Hepatocyte (in vitro differentiated cells): Measurements from ENCODE around the gene BTG1. TPM values are rescaled to one million over a fixed set of nuclear protein-coding genes. Genes with fewer than 3 reads are reported as not detected.

Experiments used
- DNase-seq: peaks from one replicate; pipeline ENCODE4 v3.0.0-alpha.2; 2016; ENCODE audit warnings: low spot score
- H2AFZ ChIP-seq: fragments of 200-600 bp; sonication (generic); 2 replicates; pipeline ENCODE4 v1.6.0; 2016; ENCODE audit warnings: antibody characterized with exemption, mild to moderate bottlenecking
- H3K27ac ChIP-seq: fragments of 200-600 bp; sonication (generic); 2 replicates; pipeline ENCODE4 v1.5.1; 2016; ENCODE audit warnings: mild to moderate bottlenecking
- H3K27me3 ChIP-seq: fragments of 200-600 bp; sonication (generic); 2 replicates; pipeline ENCODE4 v1.6.1; 2016
- H3K36me3 ChIP-seq: fragments of 200-600 bp; sonication (generic); replicated peaks from 2 replicates; pipeline ENCODE4 v1.5.1; 2016; ENCODE audit warnings: low read depth; ENCODE audit not compliant: insufficient read depth
- H3K4me1 ChIP-seq: fragments of 200-600 bp; sonication (generic); 2 replicates; pipeline ENCODE4 v1.5.1; 2016; ENCODE audit warnings: mild to moderate bottlenecking, moderate library complexity; ENCODE audit not compliant: insufficient read depth
- H3K4me2 ChIP-seq: fragments of 200-600 bp; sonication (generic); 2 replicates; pipeline ENCODE4 v1.6.0; 2016
- H3K4me3 ChIP-seq: fragments of 200-600 bp; sonication (generic); 2 replicates; pipeline ENCODE4 v1.5.1; 2016; ENCODE audit warnings: mild to moderate bottlenecking
- H3K79me2 ChIP-seq: fragments of 200-600 bp; sonication (generic); 2 replicates; pipeline ENCODE4 v1.6.0; 2017; ENCODE audit warnings: mild to moderate bottlenecking
- H3K9me2 ChIP-seq: fragments of 200-600 bp; sonication (generic); replicated peaks from 2 replicates; pipeline ENCODE4 v1.6.0; 2017; ENCODE audit warnings: mild to moderate bottlenecking; ENCODE audit not compliant: insufficient read depth
- H3K9me3 ChIP-seq: fragments of 200-600 bp; sonication (generic); 2 replicates; pipeline ENCODE4 v1.5.1; 2016; ENCODE audit warnings: low read depth, mild to moderate bottlenecking
- H4K20me1 ChIP-seq: fragments of 200-600 bp; sonication (generic); 2 replicates; pipeline ENCODE4 v1.6.0; 2016; ENCODE audit warnings: mild to moderate bottlenecking; ENCODE audit not compliant: insufficient read depth, poor library complexity, severe bottlenecking
- CTCF ChIP-seq: fragments of 200-600 bp; sonication (generic); IDR thresholded peaks from 2 replicates; pipeline ENCODE4 v1.5.1; 2016; ENCODE audit warnings: antibody characterized with exemption, mild to moderate bottlenecking; ENCODE audit not compliant: poor library complexity
- EZH2 ChIP-seq: fragments of 200-600 bp; sonication (generic); IDR thresholded peaks from 2 replicates; pipeline ENCODE4 v1.6.1; 2016; ENCODE audit warnings: antibody characterized with exemption, mild to moderate bottlenecking, borderline replicate concordance
- EZH2phosphoT487 ChIP-seq: fragments of 200-600 bp; sonication (generic); IDR thresholded peaks from one replicate; pipeline ENCODE4 v1.6.1; 2018; ENCODE audit warnings: antibody characterized with exemption, mild to moderate bottlenecking, low read depth, moderate library complexity; ENCODE audit not compliant: unreplicated experiment, severe bottlenecking
- WGBS: methylation state at CpG from one replicate; pipeline ENCODE4 v1.1.6; 2016; ENCODE audit warnings: low lambda C conversion rate; ENCODE audit errors: missing lambda C conversion rate; 5-methylcytosine and 5-hydroxymethylcytosine counted together
- polyA plus RNA-seq: library from polyadenylated mRNA; unstranded; fragments of >200 nt; fragmentation: Nextera tagmentation; extraction: Ambion mirVana; gene quantifications from 2 replicates; pipeline ENCODE4 v1.2.1, GENCODE V29; 2016
- total RNA-seq: library from RNA; depleted of rRNA; stranded (reverse); fragments of >200 nt; gene quantifications from 2 replicates; pipeline ENCODE4 v1.2.3, GENCODE V29; 2014

The BTG1 gene
- total and polyA plus RNA-seq, 2 experiments from 2014 or later = 72.0 to 146 TPM

DNA sequence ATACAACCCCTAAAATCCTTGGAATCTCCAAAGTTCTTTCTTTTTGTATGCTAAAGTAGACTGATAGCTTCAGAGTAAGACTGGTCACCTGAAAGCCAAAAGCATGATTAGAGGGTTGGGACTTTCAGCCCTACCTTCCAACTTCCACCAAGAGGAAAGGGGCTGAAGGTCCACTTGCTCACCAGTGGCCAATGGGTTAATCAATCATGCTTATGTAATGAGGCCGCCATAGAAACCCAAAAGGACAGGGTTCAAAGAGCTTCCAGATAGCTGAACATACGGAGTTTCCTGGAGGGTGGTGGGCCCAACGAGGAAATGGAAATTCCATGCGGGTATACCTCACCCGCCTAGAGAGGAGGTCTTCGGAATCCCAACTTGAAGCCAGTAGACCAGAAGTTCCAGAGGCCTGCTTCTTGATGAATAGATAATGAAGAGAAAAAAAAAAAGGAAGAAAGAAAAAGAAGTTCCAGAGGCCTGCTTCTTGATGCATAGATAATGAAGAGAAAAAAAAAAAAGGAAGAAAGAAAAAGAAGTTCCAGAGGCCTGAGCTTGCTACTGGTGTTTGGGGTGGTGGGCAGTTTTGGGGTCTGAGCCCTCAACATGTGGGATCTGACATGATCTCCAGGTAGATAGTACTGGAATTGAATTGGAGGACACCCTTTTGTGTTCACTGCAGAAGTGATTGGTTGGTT, 11.2 kb upstream of the BTG1 start:
- Histone ChIP-seq H3K4me1 (peaks cover 10% of the 10 kb centered on the region), H3K79me2 (no peaks in the 10 kb centered on the region), H2AFZ (no peak overlapping the region), H4K20me1 (no peaks in the 10 kb centered on the region), H3K27ac (peak overlapping the region; percentile 62), H3K9me2 (no peaks in the 10 kb centered on the region), H3K27me3 (no peaks in the 10 kb centered on the region), H3K4me2 (no peak overlapping the region), H3K36me3 (no peaks in the 10 kb centered on the region), H3K4me3 (no peak overlapping the region), H3K9me3 (no peaks in the 10 kb centered on the region)
- no peak for DNase-seq
- 87% methylated on average over 6 of the region's 6 CpGs for WGBS
- no peak for TF ChIP-seq EZH2
- no peak for TF ChIP-seq CTCF
- no peak for TF ChIP-seq EZH2phosphoT487

GRCh38 chr12:92156139-92156538, 10.5 kb upstream of the BTG1 start:
- H3K79me2 ChIP-seq = no peaks in the 10 kb centered on the region
- H3K4me2 ChIP-seq = peak overlapping the region; percentile 49
- peak overlapping the region; percentile 62 for H3K27ac ChIP-seq
- no peaks in the 10 kb centered on the region for H3K9me3 ChIP-seq
- no peaks in the 10 kb centered on the region for H4K20me1 ChIP-seq
- WGBS = 75% methylated on average over 2 of the region's 2 CpGs
- no peaks in the 10 kb centered on the region for H3K27me3 ChIP-seq
- no peak overlapping the region for H2AFZ ChIP-seq
- TF ChIP-seq EZH2phosphoT487 (no peak), CTCF (no peak), EZH2 (no peak)
- DNase-seq = no peak
- H3K9me2 ChIP-seq = no peaks in the 10 kb centered on the region
- no peaks in the 10 kb centered on the region for H3K36me3 ChIP-seq
- no peak overlapping the region for H3K4me3 ChIP-seq
- peaks cover 6% of the 10 kb centered on the region for H3K4me1 ChIP-seq

GRCh38 chr12:92155733-92156132, 10.1 kb upstream of the BTG1 start:
- Histone ChIP-seq H3K27me3 (no peaks in the 10 kb centered on the region), H3K4me3 (no peak overlapping the region), H3K4me1 (peaks cover 6% of the 10 kb centered on the region), H3K79me2 (no peaks in the 10 kb centered on the region), H4K20me1 (no peaks in the 10 kb centered on the region), H3K4me2 (peak overlapping the region; percentile 49), H3K27ac (peak overlapping the region; percentile 62), H3K9me2 (no peaks in the 10 kb centered on the region), H2AFZ (no peak overlapping the region), H3K9me3 (no peaks in the 10 kb centered on the region), H3K36me3 (no peaks in the 10 kb centered on the region)
- no peak for TF ChIP-seq EZH2
- no peak for TF ChIP-seq CTCF
- TF ChIP-seq EZH2phosphoT487 = no peak
- DNase-seq = no peak
- WGBS = 94% methylated on average over 2 of the region's 2 CpGs
